Hindlimb muscle (tissue), 1 donor: ENCODE results near the gene CDC5L. TPM values are rescaled to one million over a fixed set of nuclear protein-coding genes. Genes with fewer than 3 reads are reported as not detected.

Source experiments
- polyA plus RNA-seq: library from polyadenylated mRNA; unstranded; fragments of 120-200 nt; gene quantifications from one replicate; pipeline ENCODE4 v1.2.1, GENCODE V29; 2013; ENCODE audit not compliant: insufficient read length

The CDC5L gene
- polyA plus RNA-seq, 1 donor: 24.1 TPM

Other genes starting within 250 kb of the CDC5L start
- gene CAPN11, start 228.9 kb upstream of the CDC5L start, polyA plus RNA-seq: 0.61 TPM
- 20.5 TPM for gene MYMX, start 170.8 kb upstream of the CDC5L start, polyA plus RNA-seq
- gene SLC29A1, start 164.1 kb upstream of the CDC5L start, polyA plus RNA-seq: 84.5 TPM
- 976 TPM for gene HSP90AB1, start 140.6 kb upstream of the CDC5L start, polyA plus RNA-seq
- 29.5 TPM for gene SLC35B2, start 130.2 kb upstream of the CDC5L start, polyA plus RNA-seq
- 5.4 TPM for gene NFKBIE, start 122.2 kb upstream of the CDC5L start, polyA plus RNA-seq
- gene TMEM151B, start 117.3 kb upstream of the CDC5L start, polyA plus RNA-seq: 0.37 TPM
- gene AARS2, start 74.4 kb upstream of the CDC5L start, polyA plus RNA-seq: 9.9 TPM
- gene SPATS1, start 45.1 kb upstream of the CDC5L start, polyA plus RNA-seq: not detected